ENCODE data around the gene CYP51A1.
A peak's percentile ranks its signal among the peaks of the same experiment; 100 is the strongest.
"Not testable (repeated sequence)": the region's sequence is repeated elsewhere in the genome, so short reads cannot be mapped to it uniquely, and the experiment has no call there.

The CYP51A1 gene

GRCh38 chr7:92134271-92135051 is at the start of gene CYP51A1:
Gene CYP51A1, minus strand, starts transcription at chr7:92134477. Its CDS starts 113 bp downstream, at chr7:92134364.
- DNase-seq = peak; percentile 90

GRCh38 chr7:92178928-92179924 is 44.9 kb upstream of the CYP51A1 start, which contains the start of gene LRRD1:
Gene LRRD1, minus strand, starts transcription at chr7:92179142. Its CDS starts 13,940 bp downstream, at chr7:92165202.
- DNase-seq = peak; percentile 64

- no peak for DNase-seq
Observed at GRCh38 chr7:92177362-92177761, 43.1 kb upstream of the CYP51A1 start.

GRCh38 chr7:92169529-92169928 is 35.3 kb upstream of the CYP51A1 start:
- DNase-seq = not testable (repeated sequence)

- no peak for DNase-seq
Observed at GRCh38 chr7:92161271-92161670, 27.0 kb upstream of the CYP51A1 start.

GRCh38 chr7:92158660-92159575 is 24.6 kb upstream of the CYP51A1 start:
- no peak for DNase-seq

- no peak for DNase-seq
Observed at GRCh38 chr7:92156990-92157389, 22.7 kb upstream of the CYP51A1 start.

- no peak for DNase-seq
Observed at GRCh38 chr7:92155108-92155739, 20.9 kb upstream of the CYP51A1 start.

- no peak for DNase-seq
Observed at GRCh38 chr7:92150450-92151017, 16.3 kb upstream of the CYP51A1 start.

- DNase-seq = no peak
Observed at GRCh38 chr7:92149736-92150239, 15.5 kb upstream of the CYP51A1 start.

- not testable (repeated sequence) for DNase-seq
Observed at GRCh38 chr7:92143192-92143880, 9.1 kb upstream of the CYP51A1 start.

- not testable (repeated sequence) for DNase-seq
Observed at GRCh38 chr7:92142791-92143190, 8.5 kb upstream of the CYP51A1 start.

- DNase-seq = no peak
Observed at GRCh38 chr7:92141161-92141560, 6.9 kb upstream of the CYP51A1 start.

GRCh38 chr7:92137557-92137956 is 3.3 kb upstream of the CYP51A1 start:
- no peak for DNase-seq

GRCh38 chr7:92135052-92135889 is 994 bp upstream of the CYP51A1 start:
- DNase-seq = peak; percentile 14

- DNase-seq = peak; percentile 39
Observed at GRCh38 chr7:92133737-92134270, 473 bp downstream of the CYP51A1 start.

- no peak for DNase-seq
Observed at GRCh38 chr7:92133133-92133736, 1.0 kb downstream of the CYP51A1 start.

GRCh38 chr7:92131764-92132330 is 2.4 kb downstream of the CYP51A1 start:
- DNase-seq = no peak

GRCh38 chr7:92131093-92131492 is 3.2 kb downstream of the CYP51A1 start:
- DNase-seq = no peak

All from NCI-H1436 (cell line).